Renal cortical epithelial cell (primary cell): Measurements from ENCODE around the gene CNPY4. TPM values are rescaled to one million over a fixed set of nuclear protein-coding genes. Genes with fewer than 3 reads are reported as not detected.
A peak's percentile ranks its signal among the peaks of the same experiment; 100 is the strongest.
"Not testable (repeated sequence)": the region's sequence is repeated elsewhere in the genome, so short reads cannot be mapped to it uniquely, and the experiment has no call there.

Experiments
- DNase-seq: peaks from one replicate; pipeline ENCODE4 v3.0.0-alpha.2; 2011; ENCODE audit warnings: low read depth
- total RNA-seq: library from RNA; depleted of rRNA; stranded (reverse); fragments of >200 nt; gene quantifications from 2 replicates; pipeline ENCODE4 v1.2.3, GENCODE V29; 2014

Gene CNPY4
- total RNA-seq, 1 donor from 2014 or later, result 25.6 TPM

GRCh38 chr7:100119970-100120732 lies 717 bp downstream of the CNPY4 start:
- DNase-seq, result no peak

GRCh38 chr7:100120733-100121036 lies 1.3 kb downstream of the CNPY4 start:
- DNase-seq, result no peak

GRCh38 chr7:100122067-100122466 lies 2.6 kb downstream of the CNPY4 start:
- DNase-seq, result no peak

- DNase-seq, result no peak
These were observed 3.1 kb downstream of the CNPY4 start for GRCh38 chr7:100122568-100122967.

- DNase-seq, result no peak
These were observed 5.1 kb downstream of the CNPY4 start for GRCh38 chr7:100124301-100125230.

GRCh38 chr7:100126239-100126930 lies 7.0 kb downstream of the CNPY4 start:
- DNase-seq, result no peak

- DNase-seq, result peak; percentile 62
These were observed 7.8 kb downstream of the CNPY4 start, which contains the start of gene MBLAC1 for GRCh38 chr7:100126931-100127865. Gene MBLAC1 (plus strand): TSS chr7:100126967. CDS start chr7:100127396, 429 bp downstream.

- DNase-seq, result no peak
These were observed 8.6 kb downstream of the CNPY4 start for GRCh38 chr7:100127866-100128636.

- DNase-seq, result no peak
These were observed 9.2 kb downstream of the CNPY4 start for GRCh38 chr7:100128637-100128963.

- DNase-seq, result not testable (repeated sequence)
These were observed 10.8 kb downstream of the CNPY4 start for GRCh38 chr7:100130220-100130607.

- peak; percentile 43 for DNase-seq
These were observed 11.4 kb downstream of the CNPY4 start for GRCh38 chr7:100130608-100131453.

- DNase-seq, result no peak
These were observed 12.7 kb downstream of the CNPY4 start for GRCh38 chr7:100132126-100132525.

- peak; percentile 47 for DNase-seq
These were observed 13.3 kb downstream of the CNPY4 start for GRCh38 chr7:100132697-100133151.

GRCh38 chr7:100137851-100138760 lies 18.7 kb downstream of the CNPY4 start:
- DNase-seq, result peak; percentile 49

GRCh38 chr7:100141555-100141949 lies 22.1 kb downstream of the CNPY4 start:
- DNase-seq, result no peak

- no peak for DNase-seq
These were observed 23.0 kb downstream of the CNPY4 start for GRCh38 chr7:100142461-100142860.

GRCh38 chr7:100146350-100146749 lies 26.9 kb downstream of the CNPY4 start:
- DNase-seq, result peak; percentile 35

- no peak for DNase-seq
These were observed 27.8 kb downstream of the CNPY4 start for GRCh38 chr7:100147278-100147677.

- DNase-seq, result no peak
These were observed 28.8 kb downstream of the CNPY4 start for GRCh38 chr7:100148225-100148558.
